Measurements from ENCODE around the gene ETFA.
A peak's percentile ranks its signal among the peaks of the same experiment; 100 is the strongest.

The ETFA gene

GRCh38 chr15:76191539-76192244 is 119.6 kb downstream of the ETFA start:
- H3K9me2 ChIP-seq (ENCODE audit: low read depth, low read length) = no peaks in the 10 kb centered on the region
- no peak overlapping the region for H2AFZ ChIP-seq (ENCODE audit: low read length)
- H3K27ac ChIP-seq (ENCODE audit: low read depth, low read length, poor library complexity, severe bottlenecking) = no peak overlapping the region
- no peaks in the 10 kb centered on the region for H3F3A ChIP-seq (ENCODE audit: insufficient read depth, low read length)
- peaks cover 10% of the 10 kb centered on the region for H3K4me1 ChIP-seq (ENCODE audit: insufficient read depth, low read length, severe bottlenecking)
- TF ChIP-seq, protein P1, sequence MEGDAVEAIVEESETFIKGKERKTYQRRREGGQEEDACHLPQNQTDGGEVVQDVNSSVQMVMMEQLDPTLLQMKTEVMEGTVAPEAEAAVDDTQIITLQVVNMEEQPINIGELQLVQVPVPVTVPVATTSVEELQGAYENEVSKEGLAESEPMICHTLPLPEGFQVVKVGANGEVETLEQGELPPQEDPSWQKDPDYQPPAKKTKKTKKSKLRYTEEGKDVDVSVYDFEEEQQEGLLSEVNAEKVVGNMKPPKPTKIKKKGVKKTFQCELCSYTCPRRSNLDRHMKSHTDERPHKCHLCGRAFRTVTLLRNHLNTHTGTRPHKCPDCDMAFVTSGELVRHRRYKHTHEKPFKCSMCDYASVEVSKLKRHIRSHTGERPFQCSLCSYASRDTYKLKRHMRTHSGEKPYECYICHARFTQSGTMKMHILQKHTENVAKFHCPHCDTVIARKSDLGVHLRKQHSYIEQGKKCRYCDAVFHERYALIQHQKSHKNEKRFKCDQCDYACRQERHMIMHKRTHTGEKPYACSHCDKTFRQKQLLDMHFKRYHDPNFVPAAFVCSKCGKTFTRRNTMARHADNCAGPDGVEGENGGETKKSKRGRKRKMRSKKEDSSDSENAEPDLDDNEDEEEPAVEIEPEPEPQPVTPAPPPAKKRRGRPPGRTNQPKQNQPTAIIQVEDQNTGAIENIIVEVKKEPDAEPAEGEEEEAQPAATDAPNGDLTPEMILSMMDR (IDR thresholded peaks at IDR 0.05; ENCODE audit: low read length) = no peak
- no peak for TF ChIP-seq EZH2 (IDR thresholded peaks at IDR 0.05; ENCODE audit: borderline replicate concordance, low read length)
- H3K9ac ChIP-seq (ENCODE audit: low read length) = no peak overlapping the region
- H3K36me3 ChIP-seq (ENCODE audit: insufficient read depth, low read length) = no peaks in the 10 kb centered on the region
- no peak overlapping the region for H3K4me3 ChIP-seq (ENCODE audit: low read depth, low read length, poor library complexity, severe bottlenecking)
- no peak overlapping the region for H3K4me2 ChIP-seq (ENCODE audit: low read length)
- H4K20me1 ChIP-seq (ENCODE audit: insufficient read depth, low read length) = no peaks in the 10 kb centered on the region
- H3K9me3 ChIP-seq (ENCODE audit: low read length) = no peaks in the 10 kb centered on the region
- no peaks in the 10 kb centered on the region for H3K79me2 ChIP-seq (ENCODE audit: insufficient read depth, low read length)
- no peaks in the 10 kb centered on the region; the same call in 1 of the 2 replicates for H3K27me3 ChIP-seq (ENCODE audit: insufficient read depth, low read length)

- Histone ChIP-seq H3K36me3 (ENCODE audit: insufficient read depth, low read length) (no peaks in the 10 kb centered on the region), H3K4me2 (ENCODE audit: low read length) (peak overlapping the region; percentile 13; the same call in 1 of the 2 replicates), H3K4me1 (ENCODE audit: insufficient read depth, low read length, severe bottlenecking) (peaks cover 10% of the 10 kb centered on the region), H2AFZ (ENCODE audit: low read length) (0 out of 2 replicates have a peak overlapping the region, but pooled peaks have one; percentile 67), H3K27ac (ENCODE audit: low read depth, low read length, poor library complexity, severe bottlenecking) (no peak overlapping the region), H3K9me3 (ENCODE audit: low read length) (no peaks in the 10 kb centered on the region), H4K20me1 (ENCODE audit: insufficient read depth, low read length) (no peaks in the 10 kb centered on the region), H3K79me2 (ENCODE audit: insufficient read depth, low read length) (no peaks in the 10 kb centered on the region), H3K9ac (ENCODE audit: low read length) (peak overlapping the region; percentile 4; the same call in 1 of the 2 replicates), H3K4me3 (ENCODE audit: low read depth, low read length, poor library complexity, severe bottlenecking) (no peak overlapping the region), H3F3A (ENCODE audit: insufficient read depth, low read length) (no peaks in the 10 kb centered on the region), H3K9me2 (ENCODE audit: low read depth, low read length) (no peaks in the 10 kb centered on the region), H3K27me3 (ENCODE audit: insufficient read depth, low read length) (no peaks in the 10 kb centered on the region; the same call in 1 of the 2 replicates)
- TF ChIP-seq EZH2 (IDR thresholded peaks at IDR 0.05; ENCODE audit: borderline replicate concordance, low read length) = no peak
- TF ChIP-seq, protein P1 (IDR thresholded peaks at IDR 0.05; ENCODE audit: low read length) = peak; percentile 85
These were observed 120.3 kb downstream of the ETFA start for GRCh38 chr15:76190751-76191538.

GRCh38 chr15:76190070-76190564 is 121.2 kb downstream of the ETFA start:
- no peak overlapping the region for H3K9ac ChIP-seq (ENCODE audit: low read length)
- no peak overlapping the region for H3K4me3 ChIP-seq (ENCODE audit: low read depth, low read length, poor library complexity, severe bottlenecking)
- H4K20me1 ChIP-seq (ENCODE audit: insufficient read depth, low read length) = no peaks in the 10 kb centered on the region
- H2AFZ ChIP-seq (ENCODE audit: low read length) = no peak overlapping the region
- no peaks in the 10 kb centered on the region for H3F3A ChIP-seq (ENCODE audit: insufficient read depth, low read length)
- no peak overlapping the region for H3K4me2 ChIP-seq (ENCODE audit: low read length)
- H3K9me2 ChIP-seq (ENCODE audit: low read depth, low read length) = no peaks in the 10 kb centered on the region
- no peaks in the 10 kb centered on the region for H3K36me3 ChIP-seq (ENCODE audit: insufficient read depth, low read length)
- TF ChIP-seq, protein P1 (IDR thresholded peaks at IDR 0.05; ENCODE audit: low read length) = no peak
- TF ChIP-seq EZH2 (IDR thresholded peaks at IDR 0.05; ENCODE audit: borderline replicate concordance, low read length) = no peak
- H3K79me2 ChIP-seq (ENCODE audit: insufficient read depth, low read length) = no peaks in the 10 kb centered on the region
- H3K9me3 ChIP-seq (ENCODE audit: low read length) = no peaks in the 10 kb centered on the region
- H3K27ac ChIP-seq (ENCODE audit: low read depth, low read length, poor library complexity, severe bottlenecking) = no peak overlapping the region
- peaks cover 10% of the 10 kb centered on the region for H3K4me1 ChIP-seq (ENCODE audit: insufficient read depth, low read length, severe bottlenecking)
- no peaks in the 10 kb centered on the region; the same call in 1 of the 2 replicates for H3K27me3 ChIP-seq (ENCODE audit: insufficient read depth, low read length)

All from OCI-LY1 (cell line).